ENCODE results near the gene ZSCAN5B.
"Not testable (repeated sequence)": the region's sequence is repeated elsewhere in the genome, so short reads cannot be mapped to it uniquely, and the experiment has no call there.

Gene ZSCAN5B, protein sequence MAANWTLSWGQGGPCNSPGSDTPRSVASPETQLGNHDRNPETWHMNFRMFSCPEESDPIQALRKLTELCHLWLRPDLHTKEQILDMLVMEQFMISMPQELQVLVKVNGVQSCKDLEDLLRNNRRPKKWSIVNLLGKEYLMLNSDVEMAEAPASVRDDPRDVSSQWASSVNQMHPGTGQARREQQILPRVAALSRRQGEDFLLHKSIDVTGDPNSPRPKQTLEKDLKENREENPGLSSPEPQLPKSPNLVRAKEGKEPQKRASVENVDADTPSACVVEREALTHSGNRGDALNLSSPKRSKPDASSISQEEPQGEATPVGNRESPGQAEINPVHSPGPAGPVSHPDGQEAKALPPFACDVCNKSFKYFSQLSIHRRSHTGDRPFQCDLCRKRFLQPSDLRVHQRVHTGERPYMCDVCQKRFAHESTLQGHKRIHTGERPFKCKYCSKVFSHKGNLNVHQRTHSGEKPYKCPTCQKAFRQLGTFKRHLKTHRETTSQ

DNA sequence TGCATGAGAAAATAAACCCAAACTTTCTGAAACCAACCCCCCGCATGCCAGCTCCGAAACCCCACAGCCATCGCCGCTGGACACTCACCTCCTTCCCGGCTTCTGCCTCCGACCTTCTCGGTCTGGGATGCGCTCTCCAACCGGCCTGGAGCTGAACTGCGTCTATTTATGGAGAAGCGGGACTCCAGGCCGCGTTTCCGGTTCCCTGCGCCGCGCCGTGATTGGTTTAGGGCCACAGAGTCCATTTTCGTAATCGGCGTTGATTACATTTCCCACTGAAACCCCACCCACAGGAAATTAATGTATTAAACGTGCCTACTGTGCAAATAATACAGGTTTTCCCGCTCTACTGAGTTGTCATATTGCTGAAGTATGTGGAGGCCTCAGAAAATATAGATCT is at the start of gene ZSCAN5B:
Gene ZSCAN5B, minus strand, starts transcription at position 138 of the 400 bp plus-strand sequence. CDS start 4,731 bp downstream, outside the sequence.
- H3K27ac Mint-ChIP-seq, H3K4me1 Mint-ChIP-seq, H3K9me3 Mint-ChIP-seq: not testable (repeated sequence)

DNA sequence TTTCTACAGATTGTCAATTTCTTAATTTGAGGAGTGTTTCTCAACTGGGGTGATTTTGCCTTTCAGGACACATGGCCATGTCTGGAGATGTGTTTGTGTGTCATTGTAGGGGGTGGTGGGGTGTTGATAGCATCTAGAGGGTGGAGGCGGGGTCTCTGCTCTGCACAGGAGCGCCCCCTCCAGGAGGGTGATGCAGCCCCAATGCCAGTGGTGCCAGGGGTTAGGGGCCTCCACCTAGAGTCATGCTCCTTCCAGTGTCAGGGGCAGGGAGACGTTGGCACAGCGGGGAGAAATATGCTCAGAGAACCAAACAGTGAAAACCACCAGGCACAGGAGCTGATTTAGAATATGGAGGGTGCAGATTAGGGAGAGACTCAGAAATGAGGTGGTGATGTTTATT is 48.2 kb upstream of the ZSCAN5B start:
- not testable (repeated sequence) for H3K4me1 Mint-ChIP-seq; H3K4me3 Mint-ChIP-seq; H3K27me3 Mint-ChIP-seq (ENCODE audit: low read depth); H3K27ac Mint-ChIP-seq; H3K36me3 Mint-ChIP-seq (ENCODE audit: low read depth); H3K9me3 Mint-ChIP-seq

More for the DNA sequence above, at the start of gene ZSCAN5B:
- not testable (repeated sequence) for H3K27me3 Mint-ChIP-seq (ENCODE audit: low read depth); H3K4me3 Mint-ChIP-seq; H3K36me3 Mint-ChIP-seq (ENCODE audit: low read depth)

DNA sequence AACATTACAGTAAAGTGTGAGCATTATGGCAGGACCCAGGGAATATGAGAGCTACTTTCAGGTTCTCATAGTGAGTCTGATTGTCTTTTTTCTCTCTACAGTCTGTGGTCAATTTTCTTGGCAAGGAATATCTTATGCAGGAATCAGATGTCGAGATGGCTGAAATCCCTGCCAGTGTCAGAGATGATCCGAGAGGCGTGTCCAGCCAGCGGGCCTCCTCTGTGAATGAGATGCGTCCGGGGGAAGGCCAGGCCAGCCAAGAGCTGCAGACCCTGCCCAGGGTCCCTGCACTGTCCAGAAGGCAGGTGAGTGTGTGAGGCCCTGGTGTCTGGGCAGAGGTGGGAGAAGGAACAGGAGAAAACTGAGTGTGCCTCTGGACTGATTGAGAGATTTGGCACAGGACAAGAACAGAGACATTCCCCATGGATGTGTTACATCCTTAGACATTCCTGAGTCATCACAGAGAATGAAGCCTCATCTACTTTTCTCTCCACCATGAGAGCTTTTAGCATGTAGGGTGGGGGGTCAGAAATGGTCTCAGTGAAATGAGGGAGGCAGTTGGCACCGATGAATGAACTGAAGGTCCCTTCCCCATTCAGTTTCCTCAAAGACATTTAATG is 47.6 kb upstream of the ZSCAN5B start:
- H3K27me3 Mint-ChIP-seq (ENCODE audit: low read depth), result peaks cover 4% of the 10 kb centered on the region
- no peaks in the 10 kb centered on the region for H3K9me3 Mint-ChIP-seq
- H3K4me1 Mint-ChIP-seq, result no peaks in the 10 kb centered on the region
- TF ChIP-seq, protein P1, sequence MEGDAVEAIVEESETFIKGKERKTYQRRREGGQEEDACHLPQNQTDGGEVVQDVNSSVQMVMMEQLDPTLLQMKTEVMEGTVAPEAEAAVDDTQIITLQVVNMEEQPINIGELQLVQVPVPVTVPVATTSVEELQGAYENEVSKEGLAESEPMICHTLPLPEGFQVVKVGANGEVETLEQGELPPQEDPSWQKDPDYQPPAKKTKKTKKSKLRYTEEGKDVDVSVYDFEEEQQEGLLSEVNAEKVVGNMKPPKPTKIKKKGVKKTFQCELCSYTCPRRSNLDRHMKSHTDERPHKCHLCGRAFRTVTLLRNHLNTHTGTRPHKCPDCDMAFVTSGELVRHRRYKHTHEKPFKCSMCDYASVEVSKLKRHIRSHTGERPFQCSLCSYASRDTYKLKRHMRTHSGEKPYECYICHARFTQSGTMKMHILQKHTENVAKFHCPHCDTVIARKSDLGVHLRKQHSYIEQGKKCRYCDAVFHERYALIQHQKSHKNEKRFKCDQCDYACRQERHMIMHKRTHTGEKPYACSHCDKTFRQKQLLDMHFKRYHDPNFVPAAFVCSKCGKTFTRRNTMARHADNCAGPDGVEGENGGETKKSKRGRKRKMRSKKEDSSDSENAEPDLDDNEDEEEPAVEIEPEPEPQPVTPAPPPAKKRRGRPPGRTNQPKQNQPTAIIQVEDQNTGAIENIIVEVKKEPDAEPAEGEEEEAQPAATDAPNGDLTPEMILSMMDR (IDR thresholded peaks at IDR 0.05; ENCODE audit: unreplicated experiment in 3 of 3), result no peak
- no peak overlapping the region for H3K4me3 Mint-ChIP-seq
- no peak overlapping the region for H3K27ac Mint-ChIP-seq
- peaks cover 5% of the 10 kb centered on the region for H3K36me3 Mint-ChIP-seq (ENCODE audit: low read depth)

DNA sequence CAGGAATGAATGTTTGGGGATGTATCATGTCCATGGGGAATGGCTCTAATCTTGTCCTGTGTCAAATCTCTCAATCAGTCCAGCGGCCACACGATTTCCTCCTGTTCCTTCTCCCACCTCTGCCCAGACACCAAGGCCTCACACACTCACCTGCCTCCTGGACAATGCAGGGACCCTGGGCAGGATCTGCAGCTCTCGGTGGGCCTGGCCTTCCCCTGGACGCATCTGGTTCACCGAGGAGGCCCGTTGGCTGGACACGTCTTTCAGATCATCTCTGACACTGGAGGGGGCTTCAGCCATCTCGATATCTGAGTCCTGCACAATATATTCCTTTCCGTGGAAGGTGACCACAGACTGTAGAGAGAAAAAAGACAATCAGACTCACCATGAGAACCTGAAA is 25.9 kb upstream of the ZSCAN5B start:
- H3K4me1 Mint-ChIP-seq, result no peaks in the 10 kb centered on the region
- peaks cover 22% of the 10 kb centered on the region for H3K36me3 Mint-ChIP-seq (ENCODE audit: low read depth)
- TF ChIP-seq, protein P1 (IDR thresholded peaks at IDR 0.05; ENCODE audit: unreplicated experiment in 3 of 3), result no peak
- H3K27me3 Mint-ChIP-seq (ENCODE audit: low read depth), result no peaks in the 10 kb centered on the region
- peaks cover 2% of the 10 kb centered on the region for H3K9me3 Mint-ChIP-seq
- H3K27ac Mint-ChIP-seq, result no peak overlapping the region
- no peak overlapping the region for H3K4me3 Mint-ChIP-seq

DNA sequence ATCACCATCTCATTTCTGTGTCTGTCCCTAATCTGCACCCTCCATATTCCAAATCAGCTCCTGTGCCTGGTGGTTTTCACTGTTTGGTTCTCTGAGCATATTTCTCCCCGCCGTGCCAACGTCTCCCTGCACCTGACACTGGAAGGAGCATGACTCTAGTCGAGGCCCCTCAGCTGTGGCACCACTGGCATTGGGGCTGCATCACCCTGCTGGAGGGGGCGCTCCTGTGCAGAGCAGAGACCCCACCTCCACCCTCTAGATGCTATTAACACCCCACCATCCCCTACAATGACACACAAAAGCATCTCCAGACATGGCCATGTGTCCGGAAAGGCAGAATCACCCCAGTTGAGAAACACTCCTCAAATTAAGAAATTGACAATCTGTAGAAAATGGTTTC is 25.3 kb upstream of the ZSCAN5B start:
- Mint-ChIP-seq H3K4me3 (no peak overlapping the region), H3K27ac (no peak overlapping the region), H3K4me1 (no peaks in the 10 kb centered on the region), H3K27me3 (ENCODE audit: low read depth) (peaks cover 5% of the 10 kb centered on the region), H3K9me3 (peaks cover 2% of the 10 kb centered on the region), H3K36me3 (ENCODE audit: low read depth) (peaks cover 22% of the 10 kb centered on the region)
- TF ChIP-seq, protein P1 (IDR thresholded peaks at IDR 0.05; ENCODE audit: unreplicated experiment in 3 of 3), result no peak

DNA sequence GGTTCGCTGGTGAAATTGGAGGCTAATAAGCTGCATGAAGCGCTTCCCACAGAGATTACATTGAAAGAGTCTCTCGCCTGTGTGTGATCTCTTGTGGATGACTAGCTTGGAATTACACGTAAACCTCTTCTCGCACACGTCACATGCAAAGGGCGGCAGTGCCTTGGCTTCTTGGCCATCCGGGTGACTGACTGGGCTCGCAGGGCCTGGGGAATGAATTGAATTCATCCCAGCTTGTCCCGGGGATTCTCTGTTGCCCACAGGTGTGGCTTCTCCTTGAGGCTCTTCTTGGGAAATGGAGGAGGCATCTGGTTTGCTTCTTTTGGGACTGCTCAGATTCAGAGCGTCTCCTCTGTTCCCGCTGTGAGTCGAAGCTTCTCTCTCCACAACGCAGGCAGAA is 24.3 kb upstream of the ZSCAN5B start:
- H3K9me3 Mint-ChIP-seq, result peaks cover 2% of the 10 kb centered on the region
- H3K36me3 Mint-ChIP-seq (ENCODE audit: low read depth), result peaks cover 22% of the 10 kb centered on the region
- H3K27me3 Mint-ChIP-seq (ENCODE audit: low read depth), result peaks cover 5% of the 10 kb centered on the region
- no peaks in the 10 kb centered on the region for H3K4me1 Mint-ChIP-seq
- TF ChIP-seq, protein P1 (IDR thresholded peaks at IDR 0.05; ENCODE audit: unreplicated experiment in 3 of 3), result no peak
- no peak overlapping the region for H3K4me3 Mint-ChIP-seq
- no peak overlapping the region for H3K27ac Mint-ChIP-seq

DNA sequence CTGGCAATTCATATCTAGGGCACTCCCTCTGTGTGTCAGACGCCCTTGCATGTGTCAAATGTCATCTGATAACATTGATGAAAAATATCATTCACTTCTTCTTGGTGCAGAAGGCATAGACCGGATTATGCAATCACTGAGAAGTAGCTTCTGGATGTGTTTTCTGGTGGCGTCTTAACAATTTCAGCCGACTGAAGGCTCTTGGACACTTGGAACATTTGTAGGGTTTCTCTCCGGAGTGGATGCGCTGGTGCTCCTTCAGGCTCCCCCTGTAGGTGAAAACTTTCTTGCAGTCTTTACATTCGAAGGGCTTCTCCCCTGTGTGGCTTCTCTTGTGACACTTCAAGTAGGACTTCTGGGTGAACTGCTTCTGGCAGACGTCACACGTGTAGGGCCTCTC is 23.9 kb upstream of the ZSCAN5B start:
- H3K9me3 Mint-ChIP-seq; H3K4me3 Mint-ChIP-seq; H3K4me1 Mint-ChIP-seq; H3K27me3 Mint-ChIP-seq (ENCODE audit: low read depth); H3K27ac Mint-ChIP-seq: not testable (repeated sequence)
- peaks cover 22% of the 10 kb centered on the region for H3K36me3 Mint-ChIP-seq (ENCODE audit: low read depth)
